ENCODE measurements around the gene ANKS1B.

DNA sequence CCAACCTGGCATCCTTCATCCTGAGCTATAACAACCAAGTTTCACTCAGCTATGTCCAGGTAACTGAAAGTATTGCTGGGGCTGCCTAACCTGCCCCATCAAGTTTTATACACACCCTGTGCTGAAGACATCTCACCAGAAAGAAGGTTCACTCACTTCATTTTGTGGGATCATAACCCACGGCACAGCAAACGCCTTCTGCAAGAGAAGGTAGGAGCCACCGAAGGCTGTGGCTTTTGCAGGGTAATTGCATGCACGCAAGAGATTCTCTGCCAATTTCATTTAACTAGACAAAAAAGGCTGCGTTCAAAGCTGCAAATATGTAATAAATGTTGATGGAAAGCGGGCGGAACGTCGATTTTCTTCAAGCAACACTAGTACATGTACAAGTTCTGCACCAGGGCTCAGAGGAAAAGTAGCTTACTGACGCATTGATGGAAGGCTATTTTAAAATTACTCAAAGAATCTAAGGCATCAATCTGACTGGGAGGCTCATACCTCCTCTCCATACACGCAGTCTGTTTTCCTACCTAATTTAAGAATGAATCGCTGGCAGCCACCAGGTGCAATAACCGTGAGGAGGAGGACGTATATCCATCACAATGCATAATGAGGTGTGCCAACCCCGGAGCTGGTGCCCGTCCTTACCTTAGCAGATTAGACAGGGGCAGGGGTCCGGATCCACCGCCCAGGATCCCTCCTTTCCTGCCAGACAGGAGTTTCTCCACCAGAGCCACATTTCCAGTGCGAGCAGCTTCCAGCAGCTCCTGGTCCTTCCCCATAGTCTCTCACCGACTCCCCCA lies 1.1 kb downstream of the ANKS1B start:
- TF ChIP-seq ZNF660 (tag by site-specific recombination; IDR thresholded peaks at IDR 0.05): no peak
- TF ChIP-seq ZNF223 (tag by site-specific recombination; IDR thresholded peaks at IDR 0.05): no peak
- no peak for TF ChIP-seq ZNF621 (tag by site-specific recombination; IDR thresholded peaks at IDR 0.05)
- no peak for TF ChIP-seq ZNF600 (tag by site-specific recombination; IDR thresholded peaks at IDR 0.05)
- TF ChIP-seq ZSCAN30 (tag by site-specific recombination; IDR thresholded peaks at IDR 0.05): no peak

All from HEK293 (cell line).